Fibroblast of lung (primary cell): ENCODE measurements around the gene CYB5A. TPM values are rescaled to one million over a fixed set of nuclear protein-coding genes. Genes with fewer than 3 reads are reported as not detected.

Experiments
- DNase-seq, 2 donors: peaks; one replicate each; pipeline versions ENCODE4 v3.0.0 to v3.0.0-alpha.2; 2010; ENCODE audit warnings: low read depth in 2 of 2
- H2AFZ ChIP-seq: 2 replicates; pipeline ENCODE4 v1.5.1; 2012; ENCODE audit warnings: low read length, control low read depth, inconsistent platforms
- H3K27ac ChIP-seq: 2 replicates; pipeline ENCODE4 v1.5.1; 2011; ENCODE audit warnings: low read length, control low read depth; ENCODE audit not compliant: insufficient read depth
- H3K27me3 ChIP-seq: 2 replicates; pipeline ENCODE4 v1.5.1; 2011; ENCODE audit warnings: mild to moderate bottlenecking, low read length; ENCODE audit not compliant: control insufficient read depth, insufficient read depth
- H3K36me3 ChIP-seq: 2 replicates; pipeline ENCODE4 v1.5.1; 2011; ENCODE audit warnings: low read length; ENCODE audit not compliant: control insufficient read depth, insufficient read depth
- H3K4me1 ChIP-seq: 2 replicates; pipeline ENCODE4 v1.5.1; 2011; ENCODE audit warnings: low read length; ENCODE audit not compliant: control insufficient read depth, insufficient read depth; ENCODE audit errors: extremely low read depth
- H3K4me2 ChIP-seq: 2 replicates; pipeline ENCODE4 v1.5.1; 2011; ENCODE audit warnings: low read length, control low read depth; ENCODE audit not compliant: insufficient read depth; ENCODE audit errors: extremely low read depth
- H3K4me3 ChIP-seq, 4 experiments: fragments of 200-600 bp in 1 of 4; sonication (generic) in 1 of 4; replicated peaks in 1 of 4; 2 replicates each; pipeline ENCODE4 v1.5.1; 2011 to 2016; ENCODE audit warnings: low read length in 4 of 4, low read depth in 3 of 4, mild to moderate bottlenecking in 3 of 4, control low read depth in 2 of 4, inconsistent platforms in 1 of 4, mixed read lengths in 1 of 4; ENCODE audit not compliant: insufficient read depth in 1 of 4; ENCODE audit errors: control extremely low read depth in 1 of 4
- H3K79me2 ChIP-seq: 2 replicates; pipeline ENCODE4 v1.5.1; 2012; ENCODE audit warnings: mild to moderate bottlenecking, low read length, inconsistent platforms; ENCODE audit not compliant: control insufficient read depth, insufficient read depth
- H3K9ac ChIP-seq: 2 replicates; pipeline ENCODE4 v1.5.1; 2011; ENCODE audit warnings: mild to moderate bottlenecking, low read length, control low read depth; ENCODE audit not compliant: insufficient read depth
- H3K9me3 ChIP-seq: 2 replicates; pipeline ENCODE4 v1.5.1; 2012; ENCODE audit warnings: low read depth, low read length; ENCODE audit not compliant: control insufficient read depth, insufficient read depth
- H4K20me1 ChIP-seq: 2 replicates; pipeline ENCODE4 v1.5.1; 2011; ENCODE audit warnings: low read length; ENCODE audit not compliant: control insufficient read depth, insufficient read depth; ENCODE audit errors: extremely low read depth
- CTCF ChIP-seq, 2 donors: IDR thresholded peaks in 1 of 2; conservative IDR thresholded peaks in 1 of 2; 1 replicate in 1 of 2; 2 replicates in 1 of 2; pipeline ENCODE4 v1.5.1; 2011 to 2012; ENCODE audit warnings: low read length in 2 of 2, control low read depth in 1 of 2, inconsistent platforms in 1 of 2, low read depth in 1 of 2, mild to moderate bottlenecking in 1 of 2
- EZH2 ChIP-seq: IDR thresholded peaks from 2 replicates; pipeline ENCODE4 v1.5.1; 2012; ENCODE audit warnings: low read length, control low read depth, mild to moderate bottlenecking; ENCODE audit errors: missing control alignments
- polyA plus RNA-seq, 2 donors: library from polyadenylated mRNA; depleted of rRNA in 1 of 2; stranded (reverse) in 1 of 2; unstranded in 1 of 2; fragments of >200 nt; gene quantifications; 2 replicates each; pipeline ENCODE4 v1.2.1, GENCODE V29; 2011 to 2012; ENCODE audit warnings: missing spikeins in 1 of 2
- total RNA-seq: library from RNA; depleted of rRNA; stranded (reverse); fragments of >200 nt; gene quantifications from 2 replicates; pipeline ENCODE4 v1.2.1, GENCODE V29; 2014

The CYB5A gene
- total and polyA plus RNA-seq, 2 donors (not counting 1 experiment from before 2014, with no cell fraction given) = 111 to 113 TPM

DNA sequence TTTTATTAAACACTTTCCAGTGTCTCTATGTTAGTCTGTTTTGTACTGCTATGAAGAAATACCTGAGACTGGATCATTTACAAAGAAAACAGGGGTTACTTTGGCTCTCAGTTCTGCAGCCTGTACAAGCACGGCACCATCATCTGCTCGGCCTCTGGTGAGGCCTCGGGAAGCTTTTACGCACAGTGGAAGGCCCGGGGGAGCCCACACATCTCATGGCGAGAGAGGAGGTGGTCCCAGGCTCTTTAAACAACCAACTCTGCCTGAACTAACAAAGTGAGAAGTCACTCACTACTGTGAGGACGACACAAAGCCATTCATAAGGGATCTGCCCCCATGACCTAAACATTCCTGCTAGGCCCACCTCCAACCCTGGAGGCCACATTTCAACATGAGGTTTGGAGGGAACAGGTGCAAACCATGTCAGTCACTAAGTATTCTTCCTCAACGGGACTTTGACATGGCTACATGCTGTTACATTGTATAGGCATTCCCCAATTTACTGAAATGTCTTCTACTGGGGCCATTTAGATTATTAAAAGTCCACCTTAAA lies 26.1 kb downstream of the CYB5A start:
- Histone ChIP-seq H3K27me3 (no peaks in the 10 kb centered on the region), H3K4me2 (no peak overlapping the region), H3K9ac (no peak overlapping the region), H3K79me2 (no peaks in the 10 kb centered on the region), H3K4me3 (no peak overlapping the region), H3K27ac (no peak overlapping the region), H3K4me1 (no peaks in the 10 kb centered on the region), H3K36me3 (peaks cover 1% of the 10 kb centered on the region), H4K20me1 (no peaks in the 10 kb centered on the region), H3K9me3 (no peaks in the 10 kb centered on the region), H2AFZ (no peak overlapping the region)
- no peak for DNase-seq
- no peak for TF ChIP-seq EZH2
- no peak for TF ChIP-seq CTCF (conservative IDR thresholded peaks at IDR 0.05 in 1 of 2, IDR thresholded peaks at IDR 0.05 in 1 of 2; ENCODE audit: low read depth in 1 of 2, low read length in 2 of 2)

- no peak overlapping the region for H3K4me2 ChIP-seq
- H3K36me3 ChIP-seq = peaks cover 1% of the 10 kb centered on the region
- DNase-seq = no peak
- no peaks in the 10 kb centered on the region for H4K20me1 ChIP-seq
- H3K79me2 ChIP-seq = no peaks in the 10 kb centered on the region
- no peaks in the 10 kb centered on the region for H3K27me3 ChIP-seq
- H2AFZ ChIP-seq = no peak overlapping the region
- TF ChIP-seq EZH2 (no peak), CTCF (conservative IDR thresholded peaks at IDR 0.05 in 1 of 2, IDR thresholded peaks at IDR 0.05 in 1 of 2; ENCODE audit: low read depth in 1 of 2, low read length in 2 of 2) (no peak)
- no peak overlapping the region for H3K4me3 ChIP-seq
- H3K9ac ChIP-seq = no peak overlapping the region
- H3K4me1 ChIP-seq = no peaks in the 10 kb centered on the region
- H3K9me3 ChIP-seq = no peaks in the 10 kb centered on the region
- H3K27ac ChIP-seq = no peak overlapping the region
Measured at GRCh38 chr18:74264303-74265020, 27.3 kb downstream of the CYB5A start.

DNA sequence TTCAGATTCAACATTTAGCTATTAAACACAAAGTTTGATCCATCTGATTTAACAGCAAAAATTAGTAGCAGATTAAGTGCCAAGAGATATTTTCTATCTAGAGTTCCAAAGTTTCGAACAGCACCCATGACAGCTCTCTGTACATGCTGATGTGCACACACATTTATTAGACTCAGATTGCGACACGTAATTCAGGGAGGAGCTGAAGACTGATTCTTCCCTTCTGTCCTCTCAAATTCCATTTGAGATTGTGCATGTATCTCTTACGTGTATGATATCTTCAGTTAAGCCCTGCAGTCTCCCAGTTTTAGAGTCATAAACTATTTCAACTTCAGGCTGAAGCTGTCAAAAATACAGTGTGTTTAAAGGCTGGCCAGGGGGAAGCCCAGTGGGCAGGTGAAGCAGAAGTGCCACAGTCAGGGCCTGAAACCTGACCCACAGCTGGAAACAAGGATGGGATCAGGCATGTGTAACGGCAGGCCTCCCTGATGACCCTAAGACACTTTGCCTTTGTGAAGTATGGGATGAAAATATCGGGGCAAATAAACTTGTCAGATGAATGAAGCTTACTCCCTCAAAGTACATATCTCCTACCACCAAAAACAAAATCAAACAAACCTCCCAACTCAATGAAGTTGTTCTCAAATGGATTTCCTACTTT lies 30.6 kb downstream of the CYB5A start:
- H3K79me2 ChIP-seq = no peaks in the 10 kb centered on the region
- no peaks in the 10 kb centered on the region for H3K9me3 ChIP-seq
- peak in 1 of 2 donors; percentile 24 for DNase-seq
- H3K27me3 ChIP-seq = no peaks in the 10 kb centered on the region
- H3K4me2 ChIP-seq = no peak overlapping the region
- H3K9ac ChIP-seq = no peak overlapping the region
- no peaks in the 10 kb centered on the region for H3K4me1 ChIP-seq
- H3K27ac ChIP-seq = no peak overlapping the region
- no peaks in the 10 kb centered on the region for H4K20me1 ChIP-seq
- no peak for TF ChIP-seq EZH2
- no peak for TF ChIP-seq CTCF (conservative IDR thresholded peaks at IDR 0.05 in 1 of 2, IDR thresholded peaks at IDR 0.05 in 1 of 2; ENCODE audit: low read depth in 1 of 2, low read length in 2 of 2)
- H3K4me3 ChIP-seq = no peak overlapping the region
- H2AFZ ChIP-seq = no peak overlapping the region
- peaks cover 1% of the 10 kb centered on the region for H3K36me3 ChIP-seq
